Endodermal cell (in vitro differentiated cells): ENCODE results near the gene CAPN12. TPM values are rescaled to one million over a fixed set of nuclear protein-coding genes. Genes with fewer than 3 reads are reported as not detected.

Experiments used
- DNase-seq: peaks from one replicate; pipeline ENCODE4 v3.0.0-alpha.2; 2017
- H3K27ac ChIP-seq: 2 replicates; pipeline ENCODE4 v1.5.1; 2013; ENCODE audit warnings: mild to moderate bottlenecking, low read depth, low read length, moderate library complexity
- H3K27me3 ChIP-seq: 2 replicates; pipeline ENCODE4 v1.6.1; 2013; ENCODE audit warnings: mild to moderate bottlenecking, low read length, moderate library complexity; ENCODE audit not compliant: insufficient read depth, control insufficient read depth, poor library complexity, severe bottlenecking
- H3K36me3 ChIP-seq: 2 replicates; pipeline ENCODE4 v1.7.0; 2013; ENCODE audit warnings: mild to moderate bottlenecking, low read length, moderate library complexity; ENCODE audit not compliant: control insufficient read depth, insufficient read depth
- H3K4me1 ChIP-seq: one replicate; pipeline ENCODE4 v1.7.0; 2013; ENCODE audit warnings: low read length; ENCODE audit not compliant: control insufficient read depth, insufficient read depth
- H3K4me3 ChIP-seq: 2 replicates; pipeline ENCODE4 v1.5.1; 2013; ENCODE audit warnings: mild to moderate bottlenecking, low read length, moderate library complexity
- H3K9ac ChIP-seq: 2 replicates; pipeline ENCODE4 v1.6.1; 2013; ENCODE audit warnings: mild to moderate bottlenecking, low read length, moderate library complexity; ENCODE audit not compliant: poor library complexity, severe bottlenecking; ENCODE audit errors: extremely low read depth
- H3K9me3 ChIP-seq: 2 replicates; pipeline ENCODE4 v1.6.1; 2013; ENCODE audit warnings: mild to moderate bottlenecking, low read length, moderate library complexity; ENCODE audit not compliant: control insufficient read depth
- H3K27ac Mint-ChIP-seq: 2 replicates; pipeline ENCODE4 v1.8.0; 2020; ENCODE audit warnings: mixed read lengths
- H3K27me3 Mint-ChIP-seq: 2 replicates; pipeline ENCODE4 v1.8.0; 2021; ENCODE audit warnings: mild to moderate bottlenecking, mixed read lengths; ENCODE audit not compliant: insufficient read depth
- H3K36me3 Mint-ChIP-seq: 2 replicates; pipeline ENCODE4 v1.8.0; 2020; ENCODE audit warnings: low read depth, mixed read lengths
- H3K4me1 Mint-ChIP-seq: 2 replicates; pipeline ENCODE4 v1.8.0; 2020; ENCODE audit warnings: mixed read lengths
- H3K4me3 Mint-ChIP-seq: 2 replicates; pipeline ENCODE4 v1.8.0; 2020; ENCODE audit warnings: mild to moderate bottlenecking, moderate library complexity, mixed read lengths
- H3K9me3 Mint-ChIP-seq: 2 replicates; pipeline ENCODE4 v1.8.0; 2020; ENCODE audit warnings: mild to moderate bottlenecking, mixed read lengths
- CTCF ChIP-seq: fragments of 200-600 bp; sonication (generic); conservative IDR thresholded peaks from 2 replicates; pipeline ENCODE4 v1.5.0; 2021; ENCODE audit warnings: antibody characterized with exemption, mild to moderate bottlenecking
- WGBS, 2 experiments: methylation state at CpG; one replicate each; pipeline versions ENCODE4 v1.1.5 to v1.1.7; 2013; ENCODE audit warnings: missing lambda C conversion rate in 2 of 2, mixed read lengths in 1 of 2; ENCODE audit not compliant: insufficient coverage in 1 of 2, insufficient read length in 1 of 2; 5-methylcytosine and 5-hydroxymethylcytosine counted together
- total RNA-seq, 2 donors: library from RNA; stranded (reverse); fragmentation: NEBNext Ultra II Directional in 1 of 2; extraction: Animal tissue kit (Norgen Biotek cat#: 25700) in 1 of 2; gene quantifications; 2 replicates in 1 of 2; 3 replicates in 1 of 2; pipeline ENCODE4 v1.2.1, GENCODE V29; 2021

The CAPN12 gene
- total RNA-seq, 2 donors from 2014 or later: 14.5 to 83.0 TPM

- Histone ChIP-seq H3K9ac (no peak overlapping the region), H3K27ac (no peak overlapping the region), H3K4me3 (no peak overlapping the region), H3K36me3 (peaks cover 75% of the 10 kb centered on the region), H3K9me3 (no peaks in the 10 kb centered on the region), H3K27me3 (no peaks in the 10 kb centered on the region), H3K4me1 (peaks cover 24% of the 10 kb centered on the region)
- H3K4me1 Mint-ChIP-seq: peaks cover 21% of the 10 kb centered on the region
- TF ChIP-seq CTCF: no peak
- H3K27ac Mint-ChIP-seq: peak overlapping the region; percentile 70
- no peaks in the 10 kb centered on the region for H3K27me3 Mint-ChIP-seq
- no peak overlapping the region for H3K4me3 Mint-ChIP-seq
- peaks cover 58% of the 10 kb centered on the region for H3K36me3 Mint-ChIP-seq
- DNase-seq: no peak
- H3K9me3 Mint-ChIP-seq: no peaks in the 10 kb centered on the region
- 97% methylated on average over 14 to 15 of the region's 15 CpGs for WGBS, 2 experiments
Measured at GRCh38 chr19:38720559-38721236, 23.6 kb downstream of the CAPN12 start.

GRCh38 chr19:38719761-38720558 is 24.3 kb downstream of the CAPN12 start:
- Histone ChIP-seq H3K27ac (no peak overlapping the region), H3K36me3 (peaks cover 72% of the 10 kb centered on the region), H3K9ac (no peak overlapping the region), H3K9me3 (no peaks in the 10 kb centered on the region), H3K27me3 (no peaks in the 10 kb centered on the region), H3K4me1 (peaks cover 24% of the 10 kb centered on the region), H3K4me3 (no peak overlapping the region)
- Mint-ChIP-seq H3K27ac (no peak overlapping the region), H3K9me3 (no peaks in the 10 kb centered on the region), H3K4me1 (peaks cover 21% of the 10 kb centered on the region), H3K36me3 (peaks cover 60% of the 10 kb centered on the region), H3K27me3 (no peaks in the 10 kb centered on the region), H3K4me3 (no peak overlapping the region)
- 90 to 94% methylated on average over 8 to 24 of the region's 24 CpGs for WGBS, 2 experiments
- TF ChIP-seq CTCF: no peak
- no peak for DNase-seq

GRCh38 chr19:38718747-38719543 is 25.3 kb downstream of the CAPN12 start:
- no peak overlapping the region for H3K4me3 ChIP-seq
- peak; percentile 77 for TF ChIP-seq CTCF
- no peaks in the 10 kb centered on the region for H3K9me3 ChIP-seq
- no peaks in the 10 kb centered on the region for H3K9me3 Mint-ChIP-seq
- peaks cover 56% of the 10 kb centered on the region for H3K36me3 Mint-ChIP-seq
- no peak overlapping the region for H3K4me3 Mint-ChIP-seq
- peaks cover 21% of the 10 kb centered on the region for H3K4me1 Mint-ChIP-seq
- peaks cover 72% of the 10 kb centered on the region for H3K36me3 ChIP-seq
- H3K27ac ChIP-seq: no peak overlapping the region
- 87 to 92% methylated on average over 13 to 24 of the region's 24 CpGs for WGBS, 2 experiments
- peak; percentile 86 for DNase-seq
- no peak overlapping the region for H3K9ac ChIP-seq
- peaks cover 24% of the 10 kb centered on the region for H3K4me1 ChIP-seq
- H3K27me3 Mint-ChIP-seq: no peaks in the 10 kb centered on the region
- peak overlapping the region; percentile 75 for H3K27ac Mint-ChIP-seq
- H3K27me3 ChIP-seq: no peaks in the 10 kb centered on the region
